GM19397 (cell line): Measurements from ENCODE around the gene TOE1.
"Not testable (repeated sequence)": the region's sequence is repeated elsewhere in the genome, so short reads cannot be mapped to it uniquely, and the experiment has no call there.

Experiments used
- ATAC-seq: cut with Tn5 transposase; IDR thresholded peaks from one replicate; pipeline ENCODE4 v1.9.1; 2021; ENCODE audit warnings: mild to moderate bottlenecking, moderate library complexity; ENCODE audit not compliant: unreplicated experiment

TOE1 gene

DNA sequence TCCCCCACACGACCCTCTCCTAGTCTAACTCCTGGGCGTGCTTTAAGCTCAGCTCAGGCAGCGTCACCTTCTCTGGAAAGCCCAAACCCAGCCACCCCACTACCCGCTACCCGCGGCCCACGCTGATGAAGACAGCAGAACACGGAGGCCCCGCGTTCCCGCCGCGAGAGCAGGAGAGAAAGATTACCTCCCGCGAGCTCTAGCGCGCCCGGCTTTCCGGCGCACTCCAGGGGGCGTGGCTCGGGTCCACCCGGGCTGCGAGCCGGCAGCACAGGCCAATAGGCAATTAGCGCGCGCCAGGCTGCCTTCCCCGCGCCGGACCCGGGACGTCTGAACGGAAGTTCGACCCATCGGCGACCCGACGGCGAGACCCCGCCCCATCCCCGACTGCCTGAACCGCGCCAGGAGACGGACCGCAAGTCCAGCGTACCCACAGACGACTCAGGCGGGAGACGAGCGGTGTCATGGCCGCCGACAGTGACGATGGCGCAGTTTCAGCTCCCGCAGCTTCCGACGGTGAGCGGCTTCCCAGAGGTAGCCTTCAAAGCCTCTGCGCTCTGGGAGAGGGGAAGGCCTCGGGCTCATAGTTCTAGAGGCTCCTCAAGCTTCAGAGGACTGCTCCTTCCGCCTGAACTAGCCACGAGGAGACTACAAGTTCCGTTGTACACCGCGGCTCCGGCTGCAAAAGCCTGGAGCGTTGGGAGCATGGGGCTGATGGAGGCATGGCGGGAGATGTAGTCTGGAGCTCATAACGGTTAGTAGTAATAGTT lies at the start of gene TOE1, which contains the start of gene MUTYH:
TOE1 (plus strand) TSS at position 382 of the 770 bp plus-strand sequence; CDS start at position 465, 83 bp downstream.
MUTYH (minus strand) TSS at position 652 of the 770 bp plus-strand sequence. CDS start 5,935 bp downstream, outside the sequence.
- peak; percentile 88 for ATAC-seq

DNA sequence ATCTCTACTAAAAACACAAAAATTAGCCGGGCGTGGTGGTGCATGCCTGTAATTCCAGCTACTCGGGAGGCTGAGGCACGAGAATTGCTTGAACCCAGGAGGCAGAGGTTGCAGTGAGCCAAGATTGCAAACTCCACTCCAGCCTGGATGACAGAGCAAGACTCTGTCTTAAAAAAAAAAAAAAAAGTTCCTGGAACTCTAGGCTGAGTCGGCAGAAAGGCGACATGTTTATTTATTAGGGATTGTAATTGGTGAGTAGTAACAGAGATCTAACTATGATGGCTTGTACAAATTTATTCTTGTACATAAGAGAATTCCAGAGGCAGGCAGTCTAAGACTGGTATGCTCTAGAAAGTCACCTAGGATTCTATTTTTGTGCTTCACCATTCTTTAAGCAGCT lies 49.0 kb upstream of the TOE1 start:
- not testable (repeated sequence) for ATAC-seq

DNA sequence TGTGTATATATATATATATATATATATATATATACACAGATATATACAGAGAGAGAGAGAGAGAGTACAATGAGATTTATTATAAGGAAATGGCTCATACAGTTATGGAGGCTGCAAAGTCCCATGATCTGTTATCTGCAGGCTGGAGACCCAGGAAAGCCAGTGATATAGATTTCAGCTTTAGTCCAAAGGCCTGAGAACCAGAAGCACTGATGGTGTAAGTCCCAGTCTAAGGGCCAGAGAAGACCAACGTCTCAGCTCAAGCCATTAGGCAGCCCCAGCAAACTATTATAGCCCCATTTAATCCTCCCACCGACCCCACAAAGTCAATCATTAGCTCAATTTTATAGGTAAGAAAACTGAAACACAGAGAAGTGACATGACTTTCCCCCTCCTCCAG lies 48.3 kb upstream of the TOE1 start:
- ATAC-seq, result no peak

DNA sequence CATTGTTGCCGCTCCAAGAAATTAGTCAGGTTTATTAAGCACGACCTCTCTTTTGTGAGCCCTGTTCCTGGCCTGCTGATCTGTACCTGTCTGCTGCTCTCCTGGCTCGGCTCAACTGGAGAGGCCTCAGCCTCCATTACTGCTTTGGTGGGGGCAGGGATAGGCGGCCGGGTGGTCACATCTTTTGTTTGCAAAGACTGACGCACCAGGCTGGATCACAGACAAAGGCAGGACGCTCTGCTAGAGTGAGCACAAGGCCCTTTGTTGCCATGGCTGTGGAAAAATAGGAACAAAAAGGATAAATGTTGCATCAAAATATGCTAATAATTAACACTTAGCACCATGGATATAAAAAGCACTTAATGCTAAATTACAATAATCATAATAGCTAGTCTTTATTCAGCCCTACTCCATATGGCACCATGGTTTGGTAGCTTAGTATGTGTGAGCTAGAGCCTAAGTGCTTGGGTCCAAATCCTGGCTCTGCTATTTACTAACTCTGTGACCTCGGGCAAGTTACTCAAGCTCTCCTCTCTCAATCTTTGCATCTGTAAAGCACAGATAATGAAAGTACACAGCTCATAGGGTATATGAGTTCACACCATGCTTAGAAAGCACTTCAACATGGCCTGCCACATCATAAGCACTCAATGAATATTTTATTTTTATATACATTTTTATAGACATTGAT lies 42.2 kb upstream of the TOE1 start:
- no peak for ATAC-seq

DNA sequence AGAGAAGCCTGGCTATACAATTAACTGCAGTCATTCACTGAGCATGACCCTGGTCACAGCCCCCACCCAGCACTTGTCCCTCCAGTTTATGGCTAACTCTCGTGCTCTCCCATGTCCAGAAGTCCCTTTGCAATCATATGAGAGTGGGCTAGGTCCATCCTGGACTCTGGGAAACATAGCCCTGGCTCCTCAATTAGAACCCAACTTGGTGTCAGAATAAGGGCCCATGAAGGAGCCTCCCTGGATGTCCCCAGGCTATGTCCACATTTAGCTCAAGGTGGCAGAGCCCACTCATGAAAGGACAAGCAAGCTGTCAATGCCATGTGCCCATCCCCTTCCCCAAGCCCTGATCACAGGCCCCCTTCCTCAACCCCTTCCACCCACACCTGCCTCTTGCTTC lies 40.7 kb upstream of the TOE1 start:
- ATAC-seq, result no peak

DNA sequence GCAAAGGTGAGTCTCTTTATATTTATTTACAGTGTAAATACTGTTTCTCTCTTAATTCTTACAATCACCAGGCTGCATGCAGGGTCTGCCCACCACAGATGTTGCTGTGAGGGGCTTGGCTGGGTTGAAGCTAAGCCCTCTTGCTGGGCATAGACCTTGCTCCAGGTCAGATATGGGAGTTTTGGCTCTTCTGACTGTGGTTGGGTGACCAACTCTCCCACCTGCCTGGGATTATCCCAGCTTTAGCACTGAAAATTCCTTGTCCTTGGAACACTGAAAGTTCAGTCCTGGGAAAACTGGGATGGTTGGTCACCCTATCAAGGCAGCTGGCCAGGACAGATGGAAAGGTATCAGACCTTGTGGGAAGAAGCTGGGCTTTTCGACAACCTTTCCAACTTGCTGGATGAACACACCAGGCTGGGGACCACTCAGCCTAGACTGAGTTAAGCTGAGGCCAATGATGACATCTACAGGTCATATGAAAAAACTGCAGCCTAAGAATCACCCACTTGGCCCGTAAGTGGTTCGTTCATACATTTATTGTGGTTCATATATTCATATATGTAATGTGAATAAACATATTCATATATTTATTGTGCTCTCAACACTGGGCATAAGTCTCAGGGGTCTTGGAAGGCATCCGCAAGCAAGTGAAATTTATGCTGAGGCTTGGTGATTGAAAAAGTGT lies 39.8 kb upstream of the TOE1 start:
- no peak for ATAC-seq

DNA sequence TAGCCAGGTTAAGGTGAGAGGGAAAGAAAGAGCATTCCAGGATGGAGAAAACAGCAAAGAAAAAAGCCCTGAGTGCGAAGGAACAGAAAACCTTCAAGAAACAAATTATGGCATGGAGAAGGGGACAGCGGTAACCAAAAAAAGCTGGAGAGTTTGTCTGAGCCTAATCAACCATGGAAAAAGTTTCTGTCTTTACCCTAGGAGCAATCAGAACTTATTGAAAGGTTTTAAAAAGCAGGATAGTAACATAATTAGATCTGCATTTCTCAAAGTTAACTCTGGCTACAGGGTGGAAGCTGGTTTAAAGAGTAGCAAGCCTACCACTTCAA lies 39.3 kb upstream of the TOE1 start:
- ATAC-seq, result no peak

DNA sequence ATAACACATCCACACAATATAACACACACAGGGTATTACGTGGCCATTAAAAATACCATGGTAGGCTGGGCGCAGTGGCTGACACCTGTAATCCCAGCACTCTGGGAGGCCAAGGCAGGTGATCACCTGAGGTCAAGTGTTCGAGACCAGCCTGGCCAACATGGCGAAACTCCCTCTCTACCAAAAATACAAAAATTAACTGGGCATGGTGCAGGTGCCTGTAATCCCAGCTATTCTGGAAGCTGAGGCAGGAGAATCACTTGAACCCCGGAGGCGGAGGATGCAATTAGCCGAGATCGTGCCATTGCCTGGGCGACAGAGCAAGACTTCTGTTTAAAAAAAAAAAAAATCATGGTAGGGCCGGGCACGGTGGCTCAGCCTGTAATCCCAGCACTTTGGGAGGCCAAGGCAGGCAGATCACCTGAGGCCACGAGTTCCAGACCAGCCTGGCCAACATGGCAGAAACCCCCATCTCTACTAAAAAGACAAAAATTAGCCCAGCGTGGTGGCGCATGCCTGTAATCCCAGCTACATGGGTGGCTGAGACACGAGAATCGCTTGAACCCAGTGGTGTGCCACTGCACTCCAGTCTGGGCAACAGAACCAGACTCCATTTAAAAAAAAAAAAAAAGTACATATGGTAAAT lies 37.3 kb upstream of the TOE1 start:
- ATAC-seq, result no peak

DNA sequence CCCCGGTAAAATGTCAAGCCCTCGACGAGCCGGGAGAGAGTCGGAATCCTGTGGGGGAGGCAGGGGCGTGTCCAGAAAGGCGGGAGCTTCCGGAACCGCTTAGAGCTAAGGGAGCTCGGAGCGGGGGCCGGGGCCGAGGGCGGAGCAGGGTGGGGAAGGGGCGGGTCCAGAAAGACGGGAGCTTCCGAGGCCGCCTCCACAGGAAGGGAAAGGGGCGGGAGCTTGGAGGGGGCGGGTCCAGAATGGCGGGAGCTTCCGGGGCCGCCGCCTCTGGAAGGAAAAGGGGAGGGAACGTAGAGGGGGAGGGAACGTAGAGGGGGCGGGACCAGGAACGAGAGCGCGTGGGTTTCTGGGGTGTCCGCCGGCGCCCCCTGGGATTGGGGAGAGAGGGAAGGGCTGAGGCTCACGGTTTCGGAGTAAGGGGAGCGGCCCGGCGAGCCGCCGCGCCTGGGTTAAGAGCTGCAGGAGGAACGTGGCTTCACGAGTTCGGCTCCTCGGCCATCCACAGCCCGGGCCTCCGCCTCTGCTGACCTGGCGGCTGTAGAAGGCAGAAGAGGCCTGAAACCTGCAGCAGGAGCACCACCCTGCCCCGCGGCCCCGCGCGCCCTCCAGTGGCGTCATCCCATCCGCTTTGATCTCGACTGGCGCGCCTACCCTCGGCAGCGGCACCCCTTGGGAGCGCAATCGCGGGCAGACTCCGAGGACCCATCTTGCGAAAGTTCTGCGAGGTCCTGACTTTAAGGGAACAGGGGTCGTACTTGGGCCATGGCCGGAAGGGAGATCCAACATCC lies 36.3 kb upstream of the TOE1 start:
- peak; percentile 76 for ATAC-seq

DNA sequence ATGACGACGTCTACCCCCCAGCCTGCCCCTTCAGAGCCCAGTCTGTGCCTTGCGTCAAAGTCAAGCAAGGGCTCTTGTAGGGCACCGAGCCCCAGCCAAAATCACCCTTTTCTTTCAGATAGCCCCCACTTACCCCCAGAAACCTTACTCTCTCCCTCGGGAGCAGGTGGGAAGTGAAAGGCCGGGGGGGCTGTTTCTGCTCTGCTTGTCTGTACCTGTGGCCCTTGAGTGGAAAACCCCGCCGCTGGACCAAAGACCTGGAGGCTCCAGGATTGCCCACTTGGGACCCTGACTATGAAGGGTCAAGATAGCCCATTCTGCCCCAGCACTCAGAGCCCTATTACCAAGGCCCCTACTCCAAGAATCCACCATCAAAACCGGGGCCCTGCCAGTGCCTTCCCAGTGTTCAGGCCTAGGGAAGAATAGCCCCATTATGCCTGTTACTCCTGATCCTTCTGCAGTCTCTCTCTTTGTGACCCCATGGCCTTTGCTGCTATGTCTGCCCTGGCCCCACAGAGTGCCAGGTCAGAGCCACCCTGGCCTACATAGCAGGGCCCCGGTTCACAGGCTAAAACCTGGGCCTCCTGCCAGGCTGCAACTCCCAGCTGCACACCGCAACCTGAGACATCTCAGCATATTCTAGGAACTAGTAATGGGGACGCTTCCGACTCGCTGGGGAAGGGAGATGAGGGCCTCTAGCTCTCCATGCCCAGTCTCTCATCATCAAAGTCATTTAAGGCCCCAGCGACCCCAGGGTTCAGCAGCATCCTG lies 35.5 kb upstream of the TOE1 start:
- ATAC-seq, result peak; percentile 1

DNA sequence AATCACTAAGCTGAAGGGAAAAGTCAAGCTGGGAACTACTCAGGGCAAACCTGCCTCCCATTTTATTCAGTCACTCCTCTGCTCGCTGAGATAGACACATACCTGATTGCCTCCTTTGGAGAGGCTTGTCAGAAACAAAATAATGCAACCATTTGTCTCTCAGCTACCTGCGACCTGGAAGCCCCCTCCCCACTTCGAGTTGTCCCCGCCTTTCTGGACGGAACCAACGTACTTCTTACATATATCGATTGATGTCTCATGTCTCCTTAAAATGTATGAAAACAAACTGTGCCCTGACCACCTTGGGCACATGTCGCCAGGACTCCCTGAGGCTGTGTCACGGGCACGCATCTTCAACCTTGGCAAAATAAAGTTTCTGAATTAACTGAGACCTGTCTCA lies 34.7 kb upstream of the TOE1 start:
- no peak for ATAC-seq

DNA sequence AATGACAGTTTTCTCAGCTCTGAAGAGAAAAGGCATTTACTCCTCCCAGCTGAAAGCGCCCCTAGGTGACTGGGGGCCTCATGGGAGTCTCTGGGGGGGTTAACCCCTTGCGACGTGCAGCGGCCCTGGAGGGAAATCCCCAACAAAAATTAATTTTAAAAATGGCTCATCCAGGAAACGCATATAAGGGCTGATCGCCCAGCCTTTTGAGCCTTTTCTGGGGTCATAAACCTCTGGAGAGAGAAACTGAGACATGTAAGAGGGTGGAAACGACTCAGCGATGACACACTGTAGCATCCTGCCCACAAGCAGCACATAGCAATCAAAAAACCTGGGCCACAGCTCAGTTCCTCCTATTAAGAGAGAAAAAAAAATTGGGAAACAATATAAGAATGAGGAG lies 33.7 kb upstream of the TOE1 start:
- ATAC-seq, result no peak

DNA sequence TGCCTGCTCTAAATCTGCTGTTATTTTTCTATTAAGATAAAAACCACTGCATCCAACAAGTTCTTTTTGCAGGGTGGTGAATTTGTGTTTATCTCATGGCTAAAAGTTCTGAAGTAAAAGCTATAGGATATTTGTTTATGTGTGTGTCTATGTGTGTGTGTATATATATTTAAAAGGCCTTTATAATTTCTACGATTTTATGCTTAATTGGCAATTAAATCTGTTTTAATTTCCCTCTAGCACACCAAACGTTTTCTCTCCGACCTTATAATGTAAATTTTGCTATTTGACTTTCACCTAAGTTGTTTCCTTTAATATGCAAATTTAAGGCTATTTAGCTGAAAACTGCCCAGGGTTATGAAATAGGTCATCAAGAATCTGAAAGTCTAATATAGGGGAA lies 33.1 kb upstream of the TOE1 start:
- no peak for ATAC-seq

DNA sequence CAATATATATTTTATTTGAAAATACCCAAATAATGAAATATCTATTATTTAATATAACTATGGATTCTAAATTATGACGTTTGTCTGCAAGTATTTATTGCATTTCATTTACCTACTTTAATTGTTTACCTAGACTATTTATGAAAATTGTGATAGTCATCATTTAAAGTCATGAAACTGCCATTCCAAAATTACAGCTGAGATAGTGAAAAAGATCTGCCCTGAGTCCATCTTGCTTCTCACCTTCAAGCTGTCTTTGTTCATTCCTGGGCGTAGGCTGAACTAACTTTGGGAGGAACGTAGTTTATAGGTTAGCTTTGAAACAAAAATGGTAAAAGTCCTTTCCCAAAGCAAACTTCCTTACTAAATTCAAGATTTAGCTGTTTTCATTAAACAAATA lies 25.7 kb upstream of the TOE1 start:
- no peak for ATAC-seq

DNA sequence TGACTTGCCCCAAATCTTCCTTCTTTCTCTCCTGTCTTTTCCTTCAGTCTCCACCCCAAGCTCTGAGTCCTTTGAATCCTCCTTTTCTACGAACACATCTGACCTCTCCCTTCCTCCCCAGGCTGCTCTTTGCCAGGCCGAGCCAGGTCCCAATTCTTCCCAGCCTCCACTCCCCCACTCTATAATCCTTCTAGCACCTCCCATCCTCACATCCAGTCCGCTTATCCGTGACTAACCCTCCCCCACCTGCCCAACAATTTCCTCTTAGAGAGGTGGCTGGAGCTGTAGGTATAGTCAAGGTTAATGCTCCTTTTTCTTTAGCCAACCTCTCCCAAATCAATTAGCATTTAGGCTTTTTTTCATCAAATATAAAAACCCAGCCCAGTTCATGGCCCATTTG lies 22.8 kb upstream of the TOE1 start:
- no peak for ATAC-seq

DNA sequence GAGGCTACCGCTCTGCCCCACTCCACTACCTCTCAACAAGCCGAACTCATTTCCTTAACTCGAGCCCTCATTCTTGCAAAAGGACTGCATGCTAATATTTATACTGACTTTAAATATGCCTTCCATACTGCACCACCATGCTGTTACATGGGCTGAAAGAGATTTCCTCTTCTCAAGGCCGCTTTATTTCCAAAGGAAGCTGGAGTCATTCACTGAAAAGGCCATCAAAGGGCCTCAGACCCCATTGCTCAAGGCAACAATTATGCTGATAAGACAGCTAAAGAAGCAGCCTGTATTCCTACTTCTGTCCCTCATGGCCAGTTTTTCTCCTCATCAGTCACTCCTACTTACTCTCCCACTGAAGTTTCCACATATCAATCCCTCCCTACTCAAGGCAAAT lies 20.2 kb upstream of the TOE1 start:
- no peak for ATAC-seq

DNA sequence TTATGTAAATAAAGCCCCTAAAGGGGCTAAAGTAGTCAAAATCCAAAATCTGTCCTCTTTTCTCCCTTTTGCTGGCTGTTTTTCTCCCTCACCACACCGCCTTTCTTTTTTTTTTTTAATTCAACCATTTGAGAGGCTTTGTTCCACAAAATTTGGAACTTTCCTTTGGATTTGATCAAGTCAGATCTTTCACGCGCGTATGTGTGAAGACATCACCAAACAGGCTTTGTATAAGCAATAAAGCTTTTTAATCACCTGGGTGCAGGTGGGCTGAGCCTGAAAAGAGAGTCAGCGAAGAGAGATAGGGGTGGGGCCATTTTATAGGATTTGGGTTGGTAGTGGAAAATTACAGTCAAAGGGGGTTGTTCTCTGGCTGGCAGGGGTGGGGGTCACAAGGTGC lies 18.5 kb upstream of the TOE1 start:
- no peak for ATAC-seq

DNA sequence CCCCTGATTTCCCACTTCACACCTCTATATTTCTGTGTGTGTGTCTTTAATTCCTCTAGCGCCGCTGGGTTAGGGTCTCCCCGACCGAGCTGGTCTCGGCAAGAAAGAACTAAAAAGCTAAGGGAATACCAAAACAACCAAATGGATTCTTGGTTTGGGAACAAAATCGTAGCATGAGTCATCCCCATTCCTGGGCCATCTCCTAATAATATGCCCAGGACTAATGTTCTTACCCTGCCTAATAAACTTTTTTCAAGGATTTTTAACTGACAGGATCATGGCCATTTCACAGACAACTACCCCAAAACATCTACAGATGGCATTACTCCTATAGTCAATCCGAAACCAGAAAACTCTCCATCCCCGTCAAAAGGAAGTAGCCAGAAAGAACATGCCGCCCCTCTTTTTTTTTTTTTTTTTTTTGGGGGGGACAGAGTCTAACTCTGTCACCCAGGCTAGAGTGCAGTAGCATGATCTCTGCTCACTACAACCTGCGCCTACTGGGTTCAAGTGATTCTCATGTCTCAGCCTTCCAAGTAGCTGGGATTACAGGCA lies 17.4 kb upstream of the TOE1 start:
- ATAC-seq, result no peak

DNA sequence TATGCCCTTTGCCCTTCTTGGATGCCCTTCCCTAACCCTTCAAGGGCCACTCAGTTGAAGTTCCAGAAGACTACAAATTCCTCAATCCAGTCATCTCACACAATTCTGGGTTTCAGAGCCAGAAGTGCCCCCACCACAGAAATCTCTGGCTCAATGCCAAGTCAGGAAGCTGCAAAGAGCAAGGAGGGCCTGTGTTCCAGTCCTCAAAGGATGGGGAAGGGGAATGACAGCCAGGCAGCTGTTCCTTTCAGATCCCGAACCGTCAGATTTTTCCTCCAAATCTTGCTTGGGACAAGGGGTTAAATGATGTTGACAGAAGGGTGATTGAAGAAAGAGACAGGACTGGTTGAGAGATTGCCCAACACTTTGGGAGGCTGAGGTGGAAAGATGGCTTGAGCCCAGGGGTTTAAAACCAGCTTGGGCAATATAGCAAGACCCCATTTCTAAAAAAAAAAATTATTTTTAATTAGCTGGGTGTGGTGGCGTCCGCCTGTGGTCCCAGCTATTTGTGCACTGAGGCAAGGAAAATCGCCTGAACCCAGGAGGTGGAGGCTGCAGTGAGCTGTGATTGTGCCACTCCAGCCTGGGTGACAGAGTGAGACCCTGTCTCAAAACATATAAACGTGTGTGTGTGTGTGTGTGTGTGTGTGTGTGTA lies 14.0 kb upstream of the TOE1 start:
- ATAC-seq, result no peak
